H1 (cell line): Measurements from ENCODE around the gene INTS6. TPM values are rescaled to one million over a fixed set of nuclear protein-coding genes. Genes with fewer than 3 reads are reported as not detected.

Experiments
- BRCA1 ChIP-seq: IDR thresholded peaks from 2 replicates; pipeline ENCODE4 v1.6.1; 2012; ENCODE audit warnings: low read depth, low read length, improper control_type of control experiment
- CHD2 ChIP-seq: IDR thresholded peaks from 2 replicates; pipeline ENCODE4 v1.6.1; 2012; ENCODE audit warnings: low read length, improper control_type of control experiment
- NRF1 ChIP-seq: IDR thresholded peaks from 2 replicates; pipeline ENCODE4 v1.6.1; 2011; ENCODE audit warnings: mild to moderate bottlenecking, low read depth, low read length, improper control_type of control experiment
- RBBP5 ChIP-seq: IDR thresholded peaks from 2 replicates; pipeline ENCODE4 v1.7.1; 2012; ENCODE audit warnings: low read depth, mild to moderate bottlenecking, inconsistent platforms, low read length, moderate library complexity, borderline replicate concordance
- YY1 ChIP-seq: IDR thresholded peaks from 2 replicates; pipeline ENCODE4 v1.6.1; 2011; ENCODE audit warnings: low read depth, mild to moderate bottlenecking, low read length
- polyA plus RNA-seq, 7 experiments: library from polyadenylated mRNA; depleted of rRNA in 3 of 7; stranded (reverse) in 5 of 7; unstranded in 2 of 7; fragments of >200 nt in 5 of 7; fragments of 200-250 nt in 2 of 7; gene quantifications; 1 replicate in 5 of 7; 2 replicates in 1 of 7; 4 replicates in 1 of 7; pipeline versions ENCODE4 v1.2.1 to v1.2.3, GENCODE V29; 2011 to 2013; ENCODE audit warnings: missing spikeins in 2 of 7, mixed read lengths in 2 of 7
- total RNA-seq: library from RNA; stranded (reverse); fragmentation: NEBNext Ultra II Directional; extraction: Animal tissue kit (Norgen Biotek cat#: 25700); gene quantifications from 2 replicates; pipeline ENCODE4 v1.2.1, GENCODE V29; 2021
- TF ChIP-seq, protein P1 (sequence below): fragments of 300-600 bp; sonication (generic); IDR thresholded peaks from 2 replicates; pipeline ENCODE4 v1.7.1; 2012; ENCODE audit warnings: low read length, moderate library complexity, mild to moderate bottlenecking, inconsistent platforms; ENCODE audit not compliant: insufficient replicate concordance
- TF ChIP-seq, protein P2 (sequence below): IDR thresholded peaks from 2 replicates; pipeline ENCODE4 v1.6.1; 2011; ENCODE audit warnings: low read depth, mild to moderate bottlenecking, low read length; ENCODE audit not compliant: insufficient read depth
- TF ChIP-seq, protein P3 (sequence below): IDR thresholded peaks from 2 replicates; pipeline ENCODE4 v1.6.1; 2012; ENCODE audit warnings: inconsistent platforms
- TF ChIP-seq, protein P4 (sequence below): IDR thresholded peaks from 2 replicates; pipeline ENCODE4 v1.6.1; 2012; ENCODE audit warnings: inconsistent platforms

INTS6 gene
- total and polyA plus RNA-seq, 2 of the 8 experiments (the other 6 are each of a cell fraction or from before 2014, with no cell fraction given) = 12.6 to 42.8 TPM

DNA sequence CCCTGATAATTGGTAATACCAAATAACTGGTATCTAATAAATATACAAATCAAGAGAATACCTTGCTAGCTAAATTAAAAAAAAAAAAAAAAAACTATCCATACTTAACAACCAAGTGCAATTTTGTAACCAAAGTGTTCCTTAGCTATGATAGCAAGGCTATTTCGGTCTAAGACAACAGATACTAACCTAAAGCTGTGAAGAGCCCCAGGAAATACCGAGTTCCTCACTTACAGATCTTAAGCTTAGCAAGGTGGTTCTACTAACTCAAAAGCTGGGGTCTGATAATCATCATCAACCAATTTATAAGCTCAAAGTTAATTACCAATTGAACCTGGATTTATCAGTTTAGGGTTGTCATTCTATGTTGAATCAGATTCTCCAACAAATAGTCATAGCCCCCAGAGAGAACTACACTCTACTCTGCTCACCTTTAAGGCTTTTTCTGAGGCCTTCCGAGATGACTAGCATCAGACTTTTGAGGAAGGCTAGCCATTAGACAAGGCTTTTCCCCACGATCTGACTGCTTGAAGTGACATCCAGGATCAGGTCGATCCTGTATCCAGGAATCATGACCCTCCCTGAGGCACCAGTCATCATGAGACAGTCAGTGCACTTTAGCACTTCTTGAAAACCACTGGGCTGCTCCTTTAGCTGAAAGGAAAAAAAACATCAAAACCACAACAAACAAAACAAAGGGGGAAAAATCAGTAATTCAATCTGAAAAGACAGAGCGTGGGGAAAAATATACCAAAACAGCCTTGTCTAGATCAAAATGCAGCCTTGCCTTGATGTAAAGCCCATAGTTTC is 31.9 kb downstream of the INTS6 start (continued):
- TF ChIP-seq, protein P1, sequence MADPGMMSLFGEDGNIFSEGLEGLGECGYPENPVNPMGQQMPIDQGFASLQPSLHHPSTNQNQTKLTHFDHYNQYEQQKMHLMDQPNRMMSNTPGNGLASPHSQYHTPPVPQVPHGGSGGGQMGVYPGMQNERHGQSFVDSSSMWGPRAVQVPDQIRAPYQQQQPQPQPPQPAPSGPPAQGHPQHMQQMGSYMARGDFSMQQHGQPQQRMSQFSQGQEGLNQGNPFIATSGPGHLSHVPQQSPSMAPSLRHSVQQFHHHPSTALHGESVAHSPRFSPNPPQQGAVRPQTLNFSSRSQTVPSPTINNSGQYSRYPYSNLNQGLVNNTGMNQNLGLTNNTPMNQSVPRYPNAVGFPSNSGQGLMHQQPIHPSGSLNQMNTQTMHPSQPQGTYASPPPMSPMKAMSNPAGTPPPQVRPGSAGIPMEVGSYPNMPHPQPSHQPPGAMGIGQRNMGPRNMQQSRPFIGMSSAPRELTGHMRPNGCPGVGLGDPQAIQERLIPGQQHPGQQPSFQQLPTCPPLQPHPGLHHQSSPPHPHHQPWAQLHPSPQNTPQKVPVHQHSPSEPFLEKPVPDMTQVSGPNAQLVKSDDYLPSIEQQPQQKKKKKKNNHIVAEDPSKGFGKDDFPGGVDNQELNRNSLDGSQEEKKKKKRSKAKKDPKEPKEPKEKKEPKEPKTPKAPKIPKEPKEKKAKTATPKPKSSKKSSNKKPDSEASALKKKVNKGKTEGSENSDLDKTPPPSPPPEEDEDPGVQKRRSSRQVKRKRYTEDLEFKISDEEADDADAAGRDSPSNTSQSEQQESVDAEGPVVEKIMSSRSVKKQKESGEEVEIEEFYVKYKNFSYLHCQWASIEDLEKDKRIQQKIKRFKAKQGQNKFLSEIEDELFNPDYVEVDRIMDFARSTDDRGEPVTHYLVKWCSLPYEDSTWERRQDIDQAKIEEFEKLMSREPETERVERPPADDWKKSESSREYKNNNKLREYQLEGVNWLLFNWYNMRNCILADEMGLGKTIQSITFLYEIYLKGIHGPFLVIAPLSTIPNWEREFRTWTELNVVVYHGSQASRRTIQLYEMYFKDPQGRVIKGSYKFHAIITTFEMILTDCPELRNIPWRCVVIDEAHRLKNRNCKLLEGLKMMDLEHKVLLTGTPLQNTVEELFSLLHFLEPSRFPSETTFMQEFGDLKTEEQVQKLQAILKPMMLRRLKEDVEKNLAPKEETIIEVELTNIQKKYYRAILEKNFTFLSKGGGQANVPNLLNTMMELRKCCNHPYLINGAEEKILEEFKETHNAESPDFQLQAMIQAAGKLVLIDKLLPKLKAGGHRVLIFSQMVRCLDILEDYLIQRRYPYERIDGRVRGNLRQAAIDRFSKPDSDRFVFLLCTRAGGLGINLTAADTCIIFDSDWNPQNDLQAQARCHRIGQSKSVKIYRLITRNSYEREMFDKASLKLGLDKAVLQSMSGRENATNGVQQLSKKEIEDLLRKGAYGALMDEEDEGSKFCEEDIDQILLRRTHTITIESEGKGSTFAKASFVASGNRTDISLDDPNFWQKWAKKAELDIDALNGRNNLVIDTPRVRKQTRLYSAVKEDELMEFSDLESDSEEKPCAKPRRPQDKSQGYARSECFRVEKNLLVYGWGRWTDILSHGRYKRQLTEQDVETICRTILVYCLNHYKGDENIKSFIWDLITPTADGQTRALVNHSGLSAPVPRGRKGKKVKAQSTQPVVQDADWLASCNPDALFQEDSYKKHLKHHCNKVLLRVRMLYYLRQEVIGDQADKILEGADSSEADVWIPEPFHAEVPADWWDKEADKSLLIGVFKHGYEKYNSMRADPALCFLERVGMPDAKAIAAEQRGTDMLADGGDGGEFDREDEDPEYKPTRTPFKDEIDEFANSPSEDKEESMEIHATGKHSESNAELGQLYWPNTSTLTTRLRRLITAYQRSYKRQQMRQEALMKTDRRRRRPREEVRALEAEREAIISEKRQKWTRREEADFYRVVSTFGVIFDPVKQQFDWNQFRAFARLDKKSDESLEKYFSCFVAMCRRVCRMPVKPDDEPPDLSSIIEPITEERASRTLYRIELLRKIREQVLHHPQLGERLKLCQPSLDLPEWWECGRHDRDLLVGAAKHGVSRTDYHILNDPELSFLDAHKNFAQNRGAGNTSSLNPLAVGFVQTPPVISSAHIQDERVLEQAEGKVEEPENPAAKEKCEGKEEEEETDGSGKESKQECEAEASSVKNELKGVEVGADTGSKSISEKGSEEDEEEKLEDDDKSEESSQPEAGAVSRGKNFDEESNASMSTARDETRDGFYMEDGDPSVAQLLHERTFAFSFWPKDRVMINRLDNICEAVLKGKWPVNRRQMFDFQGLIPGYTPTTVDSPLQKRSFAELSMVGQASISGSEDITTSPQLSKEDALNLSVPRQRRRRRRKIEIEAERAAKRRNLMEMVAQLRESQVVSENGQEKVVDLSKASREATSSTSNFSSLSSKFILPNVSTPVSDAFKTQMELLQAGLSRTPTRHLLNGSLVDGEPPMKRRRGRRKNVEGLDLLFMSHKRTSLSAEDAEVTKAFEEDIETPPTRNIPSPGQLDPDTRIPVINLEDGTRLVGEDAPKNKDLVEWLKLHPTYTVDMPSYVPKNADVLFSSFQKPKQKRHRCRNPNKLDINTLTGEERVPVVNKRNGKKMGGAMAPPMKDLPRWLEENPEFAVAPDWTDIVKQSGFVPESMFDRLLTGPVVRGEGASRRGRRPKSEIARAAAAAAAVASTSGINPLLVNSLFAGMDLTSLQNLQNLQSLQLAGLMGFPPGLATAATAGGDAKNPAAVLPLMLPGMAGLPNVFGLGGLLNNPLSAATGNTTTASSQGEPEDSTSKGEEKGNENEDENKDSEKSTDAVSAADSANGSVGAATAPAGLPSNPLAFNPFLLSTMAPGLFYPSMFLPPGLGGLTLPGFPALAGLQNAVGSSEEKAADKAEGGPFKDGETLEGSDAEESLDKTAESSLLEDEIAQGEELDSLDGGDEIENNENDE = no peak
- TF ChIP-seq CHD2 (no peak), YY1 (no peak), NRF1 (no peak), RBBP5 (no peak), BRCA1 (no peak)
- TF ChIP-seq, protein P2, sequence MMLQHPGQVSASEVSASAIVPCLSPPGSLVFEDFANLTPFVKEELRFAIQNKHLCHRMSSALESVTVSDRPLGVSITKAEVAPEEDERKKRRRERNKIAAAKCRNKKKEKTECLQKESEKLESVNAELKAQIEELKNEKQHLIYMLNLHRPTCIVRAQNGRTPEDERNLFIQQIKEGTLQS = no peak
- TF ChIP-seq, protein P3, sequence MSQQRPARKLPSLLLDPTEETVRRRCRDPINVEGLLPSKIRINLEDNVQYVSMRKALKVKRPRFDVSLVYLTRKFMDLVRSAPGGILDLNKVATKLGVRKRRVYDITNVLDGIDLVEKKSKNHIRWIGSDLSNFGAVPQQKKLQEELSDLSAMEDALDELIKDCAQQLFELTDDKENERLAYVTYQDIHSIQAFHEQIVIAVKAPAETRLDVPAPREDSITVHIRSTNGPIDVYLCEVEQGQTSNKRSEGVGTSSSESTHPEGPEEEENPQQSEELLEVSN = no peak
- TF ChIP-seq, protein P4, sequence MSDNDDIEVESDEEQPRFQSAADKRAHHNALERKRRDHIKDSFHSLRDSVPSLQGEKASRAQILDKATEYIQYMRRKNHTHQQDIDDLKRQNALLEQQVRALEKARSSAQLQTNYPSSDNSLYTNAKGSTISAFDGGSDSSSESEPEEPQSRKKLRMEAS = no peak
